ENCODE measurements around the gene PHF2.

GRCh38 chr9:93613174-93613573, 36.8 kb downstream of the PHF2 start:
- TF ChIP-seq POLR2A (IDR thresholded peaks at IDR 0.05) (no peak), CTCF (IDR thresholded peaks at IDR 0.05) (no peak)
